ENCODE measurements around the gene GOSR2. TPM values are rescaled to one million over a fixed set of nuclear protein-coding genes. Genes with fewer than 3 reads are reported as not detected.

GOSR2 gene
- total RNA-seq, 4 donors from 2014 or later = 45.9 to 88.3 (median 51.6) TPM

DNA sequence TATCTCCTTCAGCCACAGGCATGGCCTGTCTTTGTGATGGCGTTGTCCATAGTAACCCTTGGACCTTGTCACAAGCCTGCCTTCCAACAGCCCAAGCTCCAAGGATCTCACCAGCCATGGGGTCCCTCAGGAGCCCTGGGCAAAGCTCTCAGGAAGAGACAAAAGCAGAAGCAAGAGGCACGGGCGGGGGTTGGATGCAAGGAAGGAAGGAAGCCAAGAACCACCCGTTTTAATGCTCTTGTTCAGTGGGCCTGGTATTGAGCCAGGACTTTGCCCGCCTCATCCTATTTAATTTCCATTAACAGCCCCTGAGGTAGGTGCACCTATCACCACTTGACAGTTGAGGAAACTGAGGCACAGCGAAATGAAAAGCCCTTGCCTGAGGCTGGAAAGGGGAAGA is 32.3 kb upstream of the GOSR2 start:
- H3K27ac ChIP-seq = no peak overlapping the region
- H3K4me3 ChIP-seq (replicated peaks in 1 of 3) = no peak overlapping the region
- H3K9me3 ChIP-seq = no peaks in the 10 kb centered on the region
- TF ChIP-seq, protein P1, sequence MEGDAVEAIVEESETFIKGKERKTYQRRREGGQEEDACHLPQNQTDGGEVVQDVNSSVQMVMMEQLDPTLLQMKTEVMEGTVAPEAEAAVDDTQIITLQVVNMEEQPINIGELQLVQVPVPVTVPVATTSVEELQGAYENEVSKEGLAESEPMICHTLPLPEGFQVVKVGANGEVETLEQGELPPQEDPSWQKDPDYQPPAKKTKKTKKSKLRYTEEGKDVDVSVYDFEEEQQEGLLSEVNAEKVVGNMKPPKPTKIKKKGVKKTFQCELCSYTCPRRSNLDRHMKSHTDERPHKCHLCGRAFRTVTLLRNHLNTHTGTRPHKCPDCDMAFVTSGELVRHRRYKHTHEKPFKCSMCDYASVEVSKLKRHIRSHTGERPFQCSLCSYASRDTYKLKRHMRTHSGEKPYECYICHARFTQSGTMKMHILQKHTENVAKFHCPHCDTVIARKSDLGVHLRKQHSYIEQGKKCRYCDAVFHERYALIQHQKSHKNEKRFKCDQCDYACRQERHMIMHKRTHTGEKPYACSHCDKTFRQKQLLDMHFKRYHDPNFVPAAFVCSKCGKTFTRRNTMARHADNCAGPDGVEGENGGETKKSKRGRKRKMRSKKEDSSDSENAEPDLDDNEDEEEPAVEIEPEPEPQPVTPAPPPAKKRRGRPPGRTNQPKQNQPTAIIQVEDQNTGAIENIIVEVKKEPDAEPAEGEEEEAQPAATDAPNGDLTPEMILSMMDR (IDR thresholded peaks at IDR 0.05) = no peak
- TF ChIP-seq POLR2A (IDR thresholded peaks at IDR 0.05) = no peak
- H3K27me3 ChIP-seq = no peaks in the 10 kb centered on the region
- no peaks in the 10 kb centered on the region for H3K4me1 ChIP-seq
- intact Hi-C loops (cut with DNase I) = no loop called here
- no peak for DNase-seq
- 72 to 74% methylated on average over 6 of the region's 6 CpGs for WGBS, 2 donors
- no peaks in the 10 kb centered on the region for H3K36me3 ChIP-seq

DNA sequence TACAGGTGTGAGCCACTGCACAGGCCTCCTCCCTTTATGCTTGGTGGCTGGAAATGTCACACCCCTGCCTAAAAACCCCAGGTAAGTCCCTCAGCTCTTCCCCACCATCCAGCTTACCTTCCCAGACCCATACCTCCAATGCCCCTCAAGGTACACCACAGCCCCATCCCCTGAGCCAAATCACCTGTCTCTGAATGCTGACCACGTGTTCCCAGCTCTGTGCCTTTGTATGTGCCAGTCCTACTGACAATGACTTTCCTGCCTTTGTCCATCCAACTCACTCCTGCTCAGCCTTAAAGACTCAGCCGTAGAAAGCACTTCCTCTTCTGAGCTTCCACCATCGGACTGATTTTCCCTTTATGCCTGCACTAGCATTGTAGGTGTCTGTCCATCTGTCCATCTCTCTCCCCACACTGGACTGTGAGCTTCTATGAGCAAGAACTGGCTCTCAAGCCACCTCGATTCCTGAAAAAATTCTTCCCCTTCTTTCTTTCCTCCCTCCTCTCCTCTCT is 30.7 kb upstream of the GOSR2 start:
- Histone ChIP-seq H3K4me3 (replicated peaks in 1 of 3) (no peak overlapping the region), H3K27ac (no peak overlapping the region), H3K36me3 (no peaks in the 10 kb centered on the region), H3K9me3 (no peaks in the 10 kb centered on the region), H3K27me3 (no peaks in the 10 kb centered on the region), H3K4me1 (no peaks in the 10 kb centered on the region)
- DNase-seq = no peak
- intact Hi-C loops (cut with DNase I) = no loop called here
- WGBS, 2 donors = 61 to 72% methylated on average over 4 of the region's 4 CpGs
- TF ChIP-seq, protein P1 (IDR thresholded peaks at IDR 0.05) = no peak
- TF ChIP-seq POLR2A (IDR thresholded peaks at IDR 0.05) = no peak

DNA sequence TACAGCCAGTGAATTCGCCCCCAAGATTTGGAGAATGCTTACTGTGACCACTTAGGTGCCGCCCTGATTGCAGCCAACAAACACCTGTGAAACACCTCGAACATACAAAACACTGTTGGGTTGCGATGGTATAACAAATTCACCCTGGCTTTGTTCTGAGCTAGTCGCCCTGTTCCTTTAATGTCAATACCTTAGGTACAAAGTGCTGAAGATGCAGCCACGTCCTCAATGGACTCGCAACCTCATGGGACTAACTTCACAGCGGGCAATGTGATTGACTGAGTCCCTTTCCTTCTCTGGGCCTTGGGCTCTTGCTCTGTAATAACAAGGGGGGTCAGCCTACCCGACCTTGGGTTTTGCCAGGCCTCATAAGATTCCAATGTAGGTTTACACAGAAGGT is 28.9 kb upstream of the GOSR2 start:
- Histone ChIP-seq H3K9me3 (no peaks in the 10 kb centered on the region), H3K4me1 (no peaks in the 10 kb centered on the region), H3K27ac (no peak overlapping the region), H3K36me3 (no peaks in the 10 kb centered on the region), H3K27me3 (no peaks in the 10 kb centered on the region), H3K4me3 (replicated peaks in 1 of 3) (no peak overlapping the region)
- TF ChIP-seq POLR2A (IDR thresholded peaks at IDR 0.05) = no peak
- TF ChIP-seq, protein P1 (IDR thresholded peaks at IDR 0.05) = no peak
- whole genome bisulfite sequencing, 2 donors = 81 to 87% methylated on average over 9 of the region's 9 CpGs
- no peak for DNase-seq
- intact Hi-C loops (cut with DNase I) = no loop called here

DNA sequence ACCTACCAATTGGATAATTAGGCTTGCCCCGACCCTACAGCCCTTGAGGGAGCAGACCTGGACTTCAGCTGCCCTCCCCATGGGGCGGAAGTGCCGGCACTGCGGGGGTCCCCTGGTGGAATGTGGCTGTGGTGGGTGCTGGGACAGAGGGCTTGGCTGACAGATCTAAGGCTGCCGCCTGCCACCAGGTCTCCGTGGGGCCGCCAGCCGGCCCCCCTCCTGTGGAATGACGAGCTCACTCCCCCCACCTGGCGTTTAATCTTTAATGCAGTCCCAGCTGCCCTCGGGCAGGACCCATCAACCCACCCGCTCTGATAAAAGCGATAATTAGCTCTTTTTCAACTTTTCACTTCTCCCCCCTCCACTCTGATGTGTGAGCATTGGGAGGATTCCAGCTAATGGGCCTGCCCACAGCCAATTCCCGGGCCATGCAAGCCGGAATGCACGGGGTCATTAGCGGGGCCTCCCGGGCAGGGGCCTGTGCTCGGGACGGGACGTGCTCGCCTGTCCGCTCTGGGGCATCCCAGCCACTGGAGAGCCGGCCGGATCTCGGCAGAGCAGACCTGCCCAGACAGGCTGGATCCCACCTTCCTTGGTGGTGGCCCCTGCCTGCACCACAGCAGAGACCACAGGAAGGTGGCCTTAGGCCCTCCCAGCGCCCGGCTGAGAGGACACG is 28.3 kb upstream of the GOSR2 start:
- no peaks in the 10 kb centered on the region for H3K27me3 ChIP-seq
- H3K9me3 ChIP-seq = no peaks in the 10 kb centered on the region
- H3K4me1 ChIP-seq = no peaks in the 10 kb centered on the region
- no peaks in the 10 kb centered on the region for H3K36me3 ChIP-seq
- TF ChIP-seq, protein P1 (IDR thresholded peaks at IDR 0.05) = no peak
- TF ChIP-seq POLR2A (IDR thresholded peaks at IDR 0.05) = no peak
- no peak overlapping the region for H3K27ac ChIP-seq
- intact Hi-C loops (cut with DNase I) = no loop called here
- 42 to 49% methylated on average over 15 to 19 of the region's 29 CpGs for WGBS, 2 donors
- no peak overlapping the region for H3K4me3 ChIP-seq (replicated peaks in 1 of 3)
- DNase-seq = no peak

DNA sequence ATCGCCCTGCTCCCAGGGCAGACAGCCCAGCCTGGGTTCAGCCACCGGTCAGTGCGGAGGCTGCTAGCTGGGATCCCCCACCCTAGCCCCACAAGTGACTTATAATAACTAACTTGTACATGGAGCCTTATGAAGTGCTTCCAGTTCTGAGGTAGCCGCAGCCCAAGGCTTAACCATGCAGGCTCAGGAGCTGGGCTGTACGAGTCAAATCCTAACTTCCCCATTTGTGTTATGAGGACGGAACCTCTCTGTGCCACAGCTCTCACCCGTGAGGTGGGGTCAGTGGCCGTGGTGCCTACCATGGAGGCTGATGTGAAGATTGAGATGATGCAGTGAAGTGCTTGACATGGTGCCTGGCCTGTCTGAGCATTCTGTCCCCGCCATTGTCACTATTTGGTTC is 27.8 kb upstream of the GOSR2 start:
- intact Hi-C loops (cut with DNase I) = no loop called here
- H3K36me3 ChIP-seq = no peaks in the 10 kb centered on the region
- TF ChIP-seq, protein P1 (IDR thresholded peaks at IDR 0.05) = no peak
- TF ChIP-seq POLR2A (IDR thresholded peaks at IDR 0.05) = no peak
- DNase-seq = no peak
- no peak overlapping the region for H3K27ac ChIP-seq
- no peaks in the 10 kb centered on the region for H3K27me3 ChIP-seq
- H3K4me3 ChIP-seq (replicated peaks in 1 of 3) = no peak overlapping the region
- no peaks in the 10 kb centered on the region for H3K4me1 ChIP-seq
- no peaks in the 10 kb centered on the region for H3K9me3 ChIP-seq
- WGBS, 2 donors = 75 to 85% methylated on average over 6 to 8 of the region's 9 CpGs
